Kasumi-1 (cell line): ENCODE data around the gene CCDC88C.
"Not testable (repeated sequence)": the region's sequence is repeated elsewhere in the genome, so short reads cannot be mapped to it uniquely, and the experiment has no call there.

ENCODE experiments used
- DNase-seq, 2 experiments: peaks; one replicate each; lab custom pipeline; 2025; lab: John Stamatoyannopoulos, UW

CCDC88C gene

DNA sequence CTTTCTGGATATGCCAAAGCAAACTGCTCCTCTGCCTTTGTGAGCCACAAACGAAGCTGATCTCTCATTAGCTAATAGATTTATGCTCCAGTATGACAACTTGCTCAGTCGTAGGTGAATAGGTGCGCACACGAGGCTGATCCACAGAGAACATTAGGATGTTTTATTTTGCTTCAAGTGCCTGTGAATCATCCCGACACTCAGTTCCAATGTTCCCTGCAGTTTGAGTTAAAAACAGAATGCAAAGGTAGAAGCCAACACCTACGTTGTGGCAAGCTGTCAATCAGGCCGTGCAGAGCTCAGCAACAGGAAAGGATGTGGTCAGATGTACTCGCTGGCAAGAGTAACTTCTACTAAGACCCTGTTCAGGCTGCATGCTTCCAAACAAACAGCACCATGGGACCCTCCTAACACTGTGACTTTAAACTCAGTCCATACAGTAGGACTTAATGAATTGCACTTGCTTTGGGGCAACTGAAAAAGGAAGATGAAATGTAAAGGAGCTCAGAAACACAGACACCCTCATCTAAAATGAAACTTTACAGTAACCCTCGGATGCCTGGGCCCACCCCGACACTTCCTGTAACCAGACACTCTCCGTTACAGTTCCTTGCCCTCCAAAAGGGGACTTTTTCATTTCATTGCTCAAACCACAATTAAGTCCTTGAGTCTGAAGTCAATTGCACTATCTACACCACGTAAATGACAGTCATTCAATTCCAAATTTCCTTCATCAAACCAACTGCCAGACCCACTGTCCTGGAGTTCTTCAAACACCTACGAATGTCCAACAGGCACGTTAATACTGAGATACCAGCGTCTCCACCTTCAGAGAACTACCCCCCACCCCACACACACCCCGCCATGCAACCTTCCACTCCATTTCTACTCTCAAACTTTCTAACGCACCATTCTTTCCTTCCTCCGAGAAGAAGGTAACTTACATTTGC is 1.6 kb downstream of the CCDC88C start:
- peak; percentile 95 to 96 for DNase-seq

DNA sequence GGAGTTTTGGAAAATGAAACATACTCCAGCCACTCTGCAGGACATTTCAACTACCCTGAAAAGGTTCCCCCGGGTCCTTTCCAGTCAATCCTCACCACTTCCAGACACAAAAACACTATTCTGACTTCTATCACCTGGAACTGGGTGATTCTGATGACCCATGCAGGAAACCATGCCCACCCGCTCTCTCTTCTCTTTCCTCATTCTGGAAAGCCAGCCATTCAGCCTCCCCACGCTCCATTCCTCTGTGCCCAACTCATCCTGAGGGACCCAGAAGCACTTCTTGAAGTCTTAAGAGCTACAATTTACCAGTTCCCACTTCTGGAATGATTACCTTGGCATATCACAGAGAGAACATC is 3.2 kb downstream of the CCDC88C start:
- no peak for DNase-seq

DNA sequence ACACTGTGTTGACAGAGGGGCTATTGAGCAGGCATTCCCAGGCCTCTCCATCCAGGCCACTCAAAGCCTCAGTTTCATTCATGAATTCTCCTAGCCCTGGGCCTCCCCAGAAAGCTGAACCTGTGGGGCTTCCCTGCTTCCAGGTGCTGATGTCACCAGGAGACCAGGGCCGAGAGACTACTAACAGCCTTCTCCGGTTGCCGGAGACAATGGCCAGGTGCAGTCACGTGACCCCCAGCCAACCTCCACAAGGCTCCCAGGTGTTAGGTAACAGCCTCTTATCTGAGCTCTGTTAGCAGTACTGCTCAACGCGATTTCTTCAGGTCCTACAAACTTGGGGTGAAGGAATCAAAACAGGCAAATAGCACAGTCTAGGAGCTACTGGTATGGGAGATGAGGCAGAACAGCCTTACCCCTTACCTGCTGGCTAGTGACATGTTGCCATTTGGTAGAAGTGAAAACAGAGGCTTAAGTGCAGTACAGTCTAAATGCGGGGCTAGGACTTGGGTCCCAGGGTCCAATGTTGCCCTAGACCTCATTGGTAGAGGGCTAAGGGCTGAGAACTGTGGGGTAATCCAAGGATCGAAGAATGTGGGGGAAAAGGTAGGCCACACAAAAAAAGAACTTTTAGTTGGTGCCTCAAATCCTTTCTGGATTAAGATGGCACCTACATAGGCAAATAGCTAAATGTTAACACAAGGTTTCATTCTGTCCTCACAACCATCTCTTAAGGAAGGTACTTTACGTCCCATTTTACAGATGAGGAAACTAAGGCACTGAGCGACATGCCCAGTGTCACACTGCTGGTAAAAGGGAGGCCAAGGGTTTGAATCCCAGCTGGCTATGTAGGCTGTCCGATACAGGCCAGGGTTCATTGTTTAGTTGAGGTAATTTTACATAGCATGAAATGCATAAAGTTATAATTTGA is 3.8 kb downstream of the CCDC88C start:
- DNase-seq = no peak

DNA sequence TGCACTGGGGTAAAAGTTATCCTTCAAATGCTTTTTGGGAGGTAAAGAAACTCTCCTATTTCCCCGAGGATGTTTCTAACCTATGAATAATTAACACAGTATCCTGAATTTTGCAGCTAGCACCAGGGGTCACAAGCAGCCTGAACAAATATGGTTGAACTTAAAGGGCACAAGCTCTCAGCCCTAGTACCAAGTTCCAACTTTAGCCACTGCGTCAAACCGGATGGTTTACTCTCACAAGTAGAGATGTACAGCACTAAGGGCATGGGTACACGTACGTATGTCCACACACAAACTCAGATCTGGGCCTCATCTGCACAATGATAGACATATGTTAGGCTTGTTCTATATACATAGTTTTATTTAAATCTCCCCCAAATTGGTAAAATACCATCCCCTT is 4.7 kb downstream of the CCDC88C start:
- DNase-seq = no peak

DNA sequence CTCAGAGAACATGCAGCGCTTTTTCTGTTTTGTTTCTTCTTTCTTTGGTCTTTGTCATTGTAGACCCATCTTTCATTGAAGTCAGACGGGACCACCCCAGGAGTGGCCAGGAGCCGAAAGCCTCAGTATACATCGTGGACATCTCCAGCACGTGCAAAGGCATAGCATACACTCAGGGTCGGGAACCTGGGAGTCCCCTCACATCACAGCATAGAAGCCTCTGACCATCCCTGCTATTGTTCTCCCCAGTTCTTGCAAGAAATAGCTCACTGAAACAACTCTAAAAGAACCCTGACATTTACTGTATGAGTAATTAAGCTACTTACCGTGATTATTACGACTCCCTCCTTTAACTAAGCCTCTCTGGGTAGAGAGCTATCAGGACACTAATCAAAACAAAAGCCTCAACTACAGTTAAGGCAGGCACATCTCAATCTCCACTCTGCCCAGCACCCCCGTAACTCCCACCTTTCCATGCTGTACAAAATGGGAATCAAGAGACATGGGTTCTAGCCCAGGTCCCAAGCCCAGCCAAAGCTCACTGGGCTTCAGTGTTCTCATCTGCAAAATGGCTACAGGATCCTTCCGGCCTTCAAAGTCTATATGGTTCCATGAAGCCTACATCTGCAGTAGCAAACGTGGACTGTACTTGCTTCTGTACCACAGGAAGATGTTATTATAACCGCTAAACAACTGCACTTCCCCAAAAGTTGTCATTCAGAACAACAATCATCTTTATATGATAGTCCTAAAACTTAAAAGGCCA is 6.7 kb downstream of the CCDC88C start:
- peak; percentile 45 to 48 for DNase-seq

DNA sequence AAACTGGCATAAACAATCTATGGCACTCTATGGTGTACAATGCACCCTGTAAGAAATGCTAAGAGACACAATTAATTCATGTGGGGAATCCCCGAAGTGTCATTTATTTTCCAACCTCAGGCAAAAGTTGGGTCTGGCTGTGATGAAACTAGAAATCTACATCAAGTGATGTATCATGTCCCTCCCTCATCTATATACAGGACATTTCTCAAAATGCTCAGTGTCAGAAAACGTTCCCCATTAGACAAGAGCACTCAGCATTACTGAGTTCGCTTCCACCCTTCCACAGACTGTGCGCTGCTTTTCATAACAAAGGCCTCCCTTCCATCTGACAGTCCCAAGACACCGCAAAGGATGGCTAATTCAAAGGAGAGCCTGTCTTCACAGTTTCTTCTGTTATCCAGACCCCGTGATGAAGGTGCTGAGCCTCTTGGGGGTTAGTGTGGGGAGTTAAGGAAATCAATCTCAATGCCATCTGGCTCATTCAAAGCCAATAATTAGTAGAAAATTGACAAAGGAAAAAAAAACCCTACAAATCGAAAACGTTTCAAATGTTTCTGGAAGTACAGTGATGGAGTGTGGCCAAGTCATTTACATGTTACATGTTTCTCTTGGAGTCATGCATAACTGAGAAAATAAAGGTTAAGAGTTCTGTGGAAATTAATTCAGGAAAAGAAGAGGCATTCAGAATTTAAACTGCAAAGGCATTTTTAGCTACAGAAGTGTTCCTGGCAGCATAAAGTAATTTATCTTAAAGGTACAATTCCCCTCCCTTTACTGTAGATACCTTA is 7.5 kb downstream of the CCDC88C start:
- no peak for DNase-seq

DNA sequence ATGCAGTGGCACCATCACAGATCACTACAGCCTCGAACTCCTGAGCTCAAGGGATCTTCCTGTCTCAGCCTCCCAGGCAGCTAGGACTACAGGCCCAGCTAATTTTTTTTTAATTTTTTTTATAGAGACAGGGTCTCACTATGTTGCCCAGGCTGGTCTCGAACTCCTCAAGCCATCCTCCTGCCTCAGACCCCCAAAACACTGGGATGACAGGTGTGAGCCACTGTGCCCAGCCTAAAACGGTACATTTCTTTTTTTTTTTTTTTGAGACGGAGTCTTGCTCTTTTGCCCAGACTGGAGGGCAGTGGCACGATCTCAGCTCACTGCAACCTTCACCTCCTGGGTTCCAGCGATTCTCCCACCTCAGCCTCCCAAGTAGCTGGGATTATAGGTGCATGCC is 8.4 kb downstream of the CCDC88C start:
- DNase-seq = not testable (repeated sequence)

DNA sequence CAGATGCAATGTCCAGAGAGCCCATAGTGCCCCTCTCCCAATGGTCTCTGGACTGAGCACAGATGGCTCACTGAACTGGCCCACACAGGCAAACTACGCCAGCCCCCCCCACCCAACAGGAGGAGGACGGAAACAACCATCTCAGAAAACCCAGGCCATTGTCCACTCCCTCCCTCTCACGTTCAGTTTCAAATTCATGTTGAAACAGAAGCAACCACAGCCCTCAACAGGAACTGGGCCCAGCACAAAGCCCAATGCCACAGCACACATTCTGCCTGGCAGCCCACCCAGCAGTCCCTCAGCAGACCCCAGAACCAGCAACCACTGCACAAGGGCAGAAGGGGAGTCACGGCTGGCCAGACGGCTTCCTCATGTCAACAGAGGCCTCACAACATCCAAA is 10.6 kb downstream of the CCDC88C start:
- DNase-seq = no peak

DNA sequence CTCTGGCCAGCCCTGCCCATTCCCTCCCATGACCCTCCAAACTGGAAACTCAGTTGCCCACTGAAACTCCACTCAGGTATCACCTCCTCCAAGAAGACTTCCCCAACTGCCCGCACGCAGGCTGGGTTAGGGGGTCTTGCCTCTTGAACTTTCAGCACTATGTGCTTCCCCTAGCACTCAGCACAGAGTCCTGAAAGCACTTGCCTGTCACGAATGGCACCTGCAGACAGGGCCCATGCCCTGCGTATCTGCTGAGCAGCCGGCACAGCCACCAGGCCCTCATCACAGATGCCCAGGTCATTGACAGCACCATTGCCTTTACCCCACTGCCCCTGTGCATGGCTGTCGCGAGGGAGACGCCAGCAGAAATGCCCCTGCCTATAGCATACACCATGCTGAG is 11.2 kb downstream of the CCDC88C start:
- no peak for DNase-seq

DNA sequence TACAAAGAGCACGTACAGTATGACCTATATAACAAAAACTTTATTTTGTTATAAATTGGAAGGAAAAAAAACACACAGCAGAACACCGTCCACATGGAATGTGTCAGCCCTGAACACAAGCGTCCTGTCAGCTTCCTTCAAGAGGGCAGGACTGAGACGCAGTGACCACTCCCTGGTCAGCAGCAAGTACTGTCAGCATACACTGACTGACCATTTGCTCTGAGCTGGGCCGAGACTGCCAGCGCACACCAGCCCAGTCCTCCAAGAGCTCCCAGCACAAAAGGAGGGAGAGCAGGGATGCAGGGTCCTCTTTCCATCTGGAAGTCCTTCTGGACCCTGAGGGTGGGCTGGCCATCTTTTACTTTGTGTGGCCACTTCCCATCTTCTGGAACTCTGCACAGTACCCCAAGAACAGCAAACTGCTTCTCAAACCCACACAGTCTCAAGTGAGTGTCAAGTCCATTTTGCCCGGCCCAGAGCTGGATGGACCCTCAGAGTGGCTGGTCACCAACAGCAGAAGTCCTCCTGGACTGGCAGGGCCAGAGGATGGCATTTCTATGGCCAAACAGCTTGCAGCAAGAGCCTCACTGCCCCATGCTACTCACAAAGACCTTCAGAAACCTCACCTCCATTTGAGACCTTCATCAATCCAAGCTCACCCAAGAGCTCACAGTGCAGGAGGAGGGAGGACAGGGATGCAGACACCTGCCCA is 11.7 kb downstream of the CCDC88C start:
- no peak for DNase-seq

DNA sequence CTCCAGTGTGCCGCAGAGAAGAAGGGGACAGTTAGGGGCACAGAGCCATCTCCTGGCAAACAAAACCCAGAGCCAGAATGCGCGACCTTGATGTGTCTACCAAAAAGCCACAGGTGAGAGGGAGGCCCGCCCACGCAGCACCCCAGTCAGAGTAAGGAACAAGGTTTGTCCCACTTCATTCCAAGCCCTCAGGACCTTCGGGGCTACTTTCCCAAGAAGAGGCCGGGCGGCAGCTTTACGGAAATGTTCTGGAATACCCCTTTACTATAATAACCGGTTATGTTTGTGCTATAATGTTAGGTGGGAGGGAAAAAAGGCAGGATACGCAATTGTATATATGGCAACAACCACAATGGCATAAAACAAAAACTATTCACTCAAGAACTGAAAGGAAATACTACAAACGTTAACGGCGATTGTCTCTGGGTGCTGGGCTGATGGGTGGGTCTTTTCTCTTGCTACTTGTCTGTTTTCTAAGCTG is 12.3 kb downstream of the CCDC88C start:
- no peak for DNase-seq

DNA sequence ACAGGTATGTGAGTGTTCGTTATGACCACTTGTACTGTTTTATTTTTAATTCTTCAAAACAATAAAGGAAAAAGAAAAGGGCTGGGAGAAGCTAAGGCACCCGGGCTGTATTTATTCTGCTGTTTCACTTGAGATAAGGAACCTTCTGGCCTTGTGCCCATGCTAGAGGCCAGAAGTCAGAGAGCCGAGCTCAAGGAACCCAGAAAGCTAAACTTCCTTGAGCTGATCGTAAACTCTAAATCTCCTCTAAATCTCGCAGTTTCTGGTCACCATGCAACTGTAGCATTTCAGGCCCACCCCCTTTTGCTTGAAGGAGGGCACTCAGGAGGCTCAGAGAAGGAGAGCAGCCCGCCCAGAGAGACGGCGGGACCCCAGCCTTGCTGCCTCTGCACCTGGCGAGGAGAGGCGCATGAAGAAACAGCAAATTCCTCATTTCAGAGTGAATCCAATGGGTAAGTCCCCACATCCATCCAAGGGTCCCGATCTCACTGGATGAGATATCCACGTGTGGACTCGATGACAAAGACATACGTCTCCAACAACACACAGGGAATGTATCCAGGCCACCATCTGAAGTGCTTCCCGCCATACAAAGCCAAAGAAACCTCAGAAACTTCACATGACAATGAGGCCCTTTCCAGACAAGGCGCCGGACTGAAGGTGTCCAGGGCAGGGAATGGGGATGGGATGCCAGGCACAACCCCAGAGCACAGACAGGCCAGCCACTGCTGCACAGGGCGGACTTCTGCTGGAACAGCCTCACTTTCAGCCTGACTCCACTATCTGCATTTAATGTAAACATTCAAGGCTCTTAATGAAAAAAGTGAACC is 14.6 kb downstream of the CCDC88C start:
- DNase-seq = peak in 1 of 2 experiments; percentile 11

DNA sequence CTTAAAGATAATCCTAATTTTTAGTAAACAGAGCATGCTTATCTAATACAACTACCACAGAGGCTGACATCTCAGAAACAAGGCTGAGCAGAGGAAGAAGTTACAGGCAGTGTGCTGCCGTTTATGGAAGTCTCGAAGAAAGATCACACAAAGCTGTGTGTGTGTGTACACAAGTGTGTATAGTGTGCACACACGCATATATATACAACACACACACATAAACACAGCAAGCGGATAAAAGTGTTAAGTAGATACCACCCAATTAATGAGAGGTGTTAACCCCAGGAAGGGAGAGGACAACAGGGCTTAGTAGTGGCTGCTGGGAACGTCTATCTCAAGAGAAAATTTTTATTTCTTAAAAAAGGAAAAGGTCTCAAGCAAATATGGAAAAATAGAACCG is 15.3 kb downstream of the CCDC88C start:
- no peak for DNase-seq

DNA sequence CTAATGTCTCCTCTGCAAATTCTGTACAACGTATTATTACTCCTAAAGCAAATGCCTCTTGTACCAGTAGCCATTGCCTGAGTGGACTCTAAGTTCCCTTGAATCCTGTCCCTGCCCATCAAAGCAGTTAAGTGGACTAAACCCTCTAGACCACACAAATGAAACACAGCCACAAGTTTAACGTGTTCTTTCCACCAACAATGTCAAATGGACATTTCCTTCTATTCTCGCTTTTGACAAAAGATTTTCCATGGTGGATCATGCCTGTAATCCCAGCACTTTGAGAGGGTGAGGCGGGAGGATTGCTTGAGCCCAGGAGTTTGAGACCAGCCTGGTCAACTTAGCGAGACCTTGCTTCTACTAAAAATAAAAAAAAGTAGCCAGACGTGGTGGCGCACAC is 15.9 kb downstream of the CCDC88C start:
- no peak for DNase-seq

DNA sequence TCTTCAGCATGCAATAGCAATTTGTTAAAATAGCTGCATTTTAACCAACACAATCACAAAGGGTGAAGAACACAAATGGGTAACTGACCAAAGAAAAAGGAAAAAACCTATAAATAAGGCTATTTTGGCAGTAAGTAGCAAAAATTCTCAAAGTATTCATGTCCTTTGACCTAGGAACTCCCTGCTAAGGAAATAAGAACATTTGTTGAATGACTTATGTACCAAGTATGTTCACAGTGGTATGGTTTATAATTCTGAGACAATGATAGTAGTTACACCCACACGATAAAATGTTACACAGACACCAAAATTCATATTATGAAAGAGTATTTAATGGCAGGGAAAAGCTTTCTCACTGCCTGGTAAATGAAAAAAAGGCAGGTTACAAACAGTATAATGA is 16.9 kb downstream of the CCDC88C start:
- DNase-seq = no peak

DNA sequence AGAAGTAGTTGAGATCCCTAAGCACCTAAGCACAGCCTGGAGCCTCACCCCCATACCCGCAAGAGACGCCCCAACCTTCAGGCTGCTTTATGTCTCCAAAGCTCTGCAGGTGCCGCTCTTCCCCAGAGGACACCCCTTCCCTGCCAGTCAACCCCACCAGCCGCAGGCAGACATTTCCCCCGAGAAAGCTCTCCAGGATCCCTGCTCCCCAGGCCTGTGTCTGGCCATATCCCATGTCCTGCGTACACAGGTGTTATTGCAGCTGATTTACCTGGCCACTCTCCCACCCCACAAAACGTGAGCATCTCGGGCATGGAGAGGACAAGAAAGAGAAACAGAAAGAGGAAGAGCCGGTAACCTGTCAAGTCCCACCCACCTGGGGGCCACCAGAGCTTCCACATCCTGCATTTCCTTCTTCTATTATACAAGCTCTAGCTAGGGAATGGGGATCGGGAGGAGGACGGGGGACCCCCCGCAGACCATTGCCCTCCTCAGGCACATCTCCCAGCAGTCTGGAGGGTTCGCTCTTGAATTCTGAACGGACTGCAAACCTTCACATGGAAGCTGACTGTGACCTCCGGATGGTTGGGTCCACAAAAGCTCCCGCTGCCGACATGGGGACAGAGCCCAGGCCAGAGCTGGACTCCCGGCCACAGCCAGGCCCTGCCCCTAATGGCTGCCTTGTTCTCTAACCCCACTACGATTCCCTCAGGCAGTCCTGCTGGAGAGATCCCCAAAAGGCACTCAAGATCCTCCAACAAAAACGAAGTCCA is 17.6 kb downstream of the CCDC88C start:
- DNase-seq = peak in 1 of 2 experiments; percentile 27

DNA sequence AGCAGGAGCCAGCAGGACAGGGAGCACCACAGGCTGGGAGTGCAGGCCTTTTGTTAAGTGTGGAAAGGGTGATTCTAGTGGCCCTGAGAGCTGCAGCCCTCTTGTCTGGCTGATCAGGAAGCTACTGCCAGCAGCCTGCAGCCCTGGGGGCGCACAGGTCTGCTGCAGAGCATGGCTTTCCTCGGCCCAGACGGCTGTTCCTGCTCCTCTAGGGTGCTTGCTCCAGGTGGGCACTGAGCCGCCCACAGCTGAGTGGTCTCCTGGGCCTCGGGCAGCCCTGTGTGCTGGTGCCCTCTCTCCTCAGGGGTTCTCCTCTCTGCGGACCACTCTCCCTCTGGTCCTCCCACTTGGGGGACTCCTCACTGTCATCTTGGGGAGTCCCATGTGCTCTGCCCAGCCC is 18.9 kb downstream of the CCDC88C start:
- DNase-seq = peak; percentile 31 to 47

DNA sequence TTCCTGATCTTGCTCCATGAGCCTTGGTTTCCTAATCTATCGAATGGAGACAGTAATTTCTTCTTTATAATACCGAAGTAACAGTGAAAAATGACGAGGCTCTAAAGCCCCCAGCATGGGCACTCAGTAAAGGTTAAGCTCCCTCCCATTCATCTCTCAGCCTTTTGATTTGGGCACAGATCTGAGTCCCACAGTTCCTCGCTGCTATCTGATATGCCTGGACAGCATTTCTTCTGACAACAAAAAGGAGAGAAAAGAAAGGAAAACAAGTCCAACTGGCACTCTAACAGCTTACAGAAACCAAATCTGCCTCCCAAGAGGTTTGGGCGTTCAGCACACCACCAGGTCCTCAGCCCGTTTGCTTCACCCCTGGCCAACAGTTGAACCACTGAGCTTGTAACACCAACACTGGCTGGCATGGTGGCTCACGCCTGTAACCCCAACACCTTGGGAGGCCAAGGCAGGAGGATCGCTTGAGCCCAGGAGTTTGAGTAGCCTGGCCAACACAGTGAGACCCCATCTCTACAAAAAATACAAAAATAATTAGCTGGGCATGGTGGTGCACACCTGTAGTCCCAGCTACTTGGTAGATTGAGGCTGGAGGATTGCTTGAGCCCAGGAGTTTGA is 19.5 kb downstream of the CCDC88C start:
- DNase-seq = no peak
